Ovary (tissue), 9 donors: ENCODE measurements around the gene DIDO1. TPM values are rescaled to one million over a fixed set of nuclear protein-coding genes. Genes with fewer than 3 reads are reported as not detected.
"Not testable (repeated sequence)": the region's sequence is repeated elsewhere in the genome, so short reads cannot be mapped to it uniquely, and the experiment has no call there.

ENCODE experiments used
- DNase-seq, 5 donors: peaks; one replicate each; pipeline ENCODE4 v3.0.0-alpha.2; 2019 to 2020
- H3K27ac ChIP-seq, 2 donors: fragments of 200-600 bp; one replicate each; pipeline versions ENCODE4 v1.5.1 to v1.8.0; 2019 to 2022
- H3K27me3 ChIP-seq: fragments of 200-600 bp; one replicate; pipeline ENCODE4 v1.8.0; 2022
- H3K36me3 ChIP-seq: fragments of 200-600 bp; sonication (generic); one replicate; pipeline ENCODE4 v1.5.1; 2019
- H3K4me1 ChIP-seq: one replicate; pipeline ENCODE4 v1.8.1; 2013; ENCODE audit warnings: mild to moderate bottlenecking, moderate library complexity; ENCODE audit not compliant: insufficient read depth
- H3K4me3 ChIP-seq: fragments of 200-600 bp; sonication (generic); one replicate; pipeline ENCODE4 v1.5.1; 2017
- H3K9me3 ChIP-seq, 2 donors: fragments of 200-600 bp in 1 of 2; sonication (generic) in 1 of 2; one replicate each; pipeline versions ENCODE4 v1.5.1 to v1.8.1; 2013 to 2019; ENCODE audit warnings: mild to moderate bottlenecking in 1 of 2, moderate library complexity in 1 of 2
- CTCF ChIP-seq, 3 donors: fragments of 450-650 bp in 2 of 3; fragments of 200-600 bp in 1 of 3; IDR thresholded peaks; one replicate each; pipeline versions ENCODE4 v1.5.1 to v1.8.0; 2016 to 2022; ENCODE audit warnings: antibody characterized with exemption in 3 of 3, mild to moderate bottlenecking in 1 of 3
- EP300 ChIP-seq: sonication (generic); formaldehyde crosslinking; IDR thresholded peaks from one replicate; pipeline ENCODE4 v1.6.1; 2017; ENCODE audit warnings: antibody characterized with exemption
- POLR2A ChIP-seq: fragments of 450-650 bp; IDR thresholded peaks from one replicate; pipeline ENCODE4 v1.6.1; 2017; ENCODE audit warnings: antibody characterized with exemption, mild to moderate bottlenecking, moderate library complexity
- WGBS, 3 donors: extraction: QIAGEN DNeasy Blood & Tissue Kit in 1 of 3; methylation state at CpG; one replicate each; pipeline versions ENCODE4 v1.1.5 to v1.1.7; 2013 to 2017; 5-methylcytosine and 5-hydroxymethylcytosine counted together
- intact Hi-C, 4 donors: fragments of 100-400 bp; cut with DNase I; formaldehyde crosslinking; loops; one replicate each; pipeline versions ENCODE4 v1.11.0 to v1.15.1; 2022 to 2023
- polyA plus RNA-seq, 2 donors: library from polyadenylated mRNA; stranded (reverse); fragments of 200-250 nt in 1 of 2; fragments of 350-450 nt in 1 of 2; fragmentation: Illumina TruSeq in 1 of 2; extraction: RNeasy Lipid Tissue Mini Kit (QIAGEN cat#74804) in 1 of 2; gene quantifications; one replicate each; pipeline ENCODE4 v1.2.3, GENCODE V29; 2013 to 2014
- total RNA-seq, 7 donors: library from RNA; depleted of rRNA in 2 of 7; stranded (reverse); fragments of >200 nt in 2 of 7; fragmentation: NEBNext Ultra II Directional in 3 of 7; extraction: Animal tissue kit (Norgen Biotek cat#: 25700) in 3 of 7; gene quantifications; one replicate each; pipeline versions ENCODE4 v1.1.0 to v1.2.4, GENCODE V29; 2016 to 2023
- donor health status: DM: no; HTN: no; CAD: no; lungs with moderate emphysema.
- donor health status: DM: no; HTN: no; CAD: no.
- donor health status: Bipolar disorder and iron deficiency.
- donor health status: DM: yes; HTN: yes; CAD: no.
- donor health status: DM: no; HTN: no; CAD: no.
- donor health status: DM: yes; HTN: yes; CAD: no.

Gene DIDO1
- total and polyA plus RNA-seq, 9 donors, result 42.9 to 82.2 (median 56.2) TPM

DNA sequence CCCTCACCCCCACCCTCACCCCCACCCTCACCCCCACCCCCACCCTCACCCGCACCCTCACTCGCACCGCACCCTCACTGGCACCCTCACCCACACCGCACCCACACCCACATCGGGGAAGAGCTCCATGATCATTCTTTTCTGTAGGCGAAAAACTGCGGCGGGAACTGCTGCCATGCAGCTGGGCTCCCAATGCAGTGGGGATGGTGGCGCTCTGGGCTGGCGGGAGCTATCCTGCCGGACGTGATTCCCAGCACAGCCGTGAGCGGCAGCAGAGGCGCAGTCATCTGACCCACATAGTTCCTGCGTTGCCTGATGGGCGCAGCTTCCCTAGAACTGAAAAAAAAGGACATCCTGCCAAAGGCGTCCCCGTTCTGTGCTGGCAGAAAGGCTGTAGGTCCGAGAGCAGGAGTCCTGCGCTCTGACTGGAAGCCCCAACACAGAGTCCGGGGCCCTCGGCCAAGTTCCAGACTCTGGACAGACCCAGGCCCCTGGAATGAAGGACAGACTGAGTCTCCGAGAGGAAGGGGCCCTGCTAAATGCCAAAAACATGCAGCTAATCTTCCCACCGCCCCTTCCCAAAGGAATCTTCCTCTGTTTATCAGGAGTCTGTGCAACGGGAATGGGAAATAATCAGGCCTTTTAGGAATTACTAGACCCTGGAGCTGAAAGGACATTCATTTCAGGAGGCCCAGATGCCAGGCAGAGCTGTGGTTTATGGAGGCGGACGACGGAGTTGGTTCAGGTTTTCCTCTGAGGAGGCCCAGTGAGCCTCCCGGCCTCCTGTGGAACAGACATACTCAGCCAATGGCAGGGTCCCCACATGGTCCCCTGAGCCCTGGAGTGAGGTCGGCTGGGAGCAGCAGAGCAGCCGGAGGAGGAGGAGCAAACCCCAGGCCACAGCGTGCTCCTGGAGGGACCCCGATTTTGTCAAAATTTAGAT, 50.6 kb downstream of the DIDO1 start:
- intact Hi-C loops, result loop anchor here in 2 of 4 donors (10.0 kb wide), 1 partner anchor 129 kb away; the partner anchor contains the start of gene BHLHE23 (in 2 of the 2)
- no peaks in the 10 kb centered on the region for H3K27me3 ChIP-seq
- TF ChIP-seq POLR2A, result no peak
- TF ChIP-seq CTCF (IDR thresholded peaks at IDR 0.05), result peak in 2 of 3 donors; percentile 41 to 64
- TF ChIP-seq EP300, result no peak
- H3K4me1 ChIP-seq, result peaks cover 13% of the 10 kb centered on the region
- H3K36me3 ChIP-seq, result no peaks in the 10 kb centered on the region
- 30 to 34% (median 33%) methylated on average over 29 to 34 of the region's 34 CpGs for WGBS, 3 donors
- no peaks in the 10 kb centered on the region for H3K9me3 ChIP-seq
- DNase-seq, result peak; percentile 61 to 83 (median 69)
- H3K27ac ChIP-seq, result no peak overlapping the region
- no peak overlapping the region for H3K4me3 ChIP-seq

- H3K4me1 ChIP-seq, result peaks cover 13% of the 10 kb centered on the region
- H3K36me3 ChIP-seq, result no peaks in the 10 kb centered on the region
- H3K27ac ChIP-seq, result no peak overlapping the region
- intact Hi-C loops, result loop anchor here in 2 of 4 donors (10.0 kb wide), 1 partner anchor 130 kb away; the partner anchor contains the start of gene BHLHE23 (in 2 of the 2)
- no peak overlapping the region for H3K4me3 ChIP-seq
- TF ChIP-seq POLR2A, result no peak
- TF ChIP-seq CTCF (IDR thresholded peaks at IDR 0.05), result no peak
- no peaks in the 10 kb centered on the region for H3K27me3 ChIP-seq
- no peak for DNase-seq
- 88 to 89% (median 89%) methylated on average over 10 to 11 of the region's 14 CpGs for WGBS, 3 donors
- H3K9me3 ChIP-seq, result no peaks in the 10 kb centered on the region
Measured at GRCh38 chr20:62874964-62875344, 51.4 kb downstream of the DIDO1 start.

DNA sequence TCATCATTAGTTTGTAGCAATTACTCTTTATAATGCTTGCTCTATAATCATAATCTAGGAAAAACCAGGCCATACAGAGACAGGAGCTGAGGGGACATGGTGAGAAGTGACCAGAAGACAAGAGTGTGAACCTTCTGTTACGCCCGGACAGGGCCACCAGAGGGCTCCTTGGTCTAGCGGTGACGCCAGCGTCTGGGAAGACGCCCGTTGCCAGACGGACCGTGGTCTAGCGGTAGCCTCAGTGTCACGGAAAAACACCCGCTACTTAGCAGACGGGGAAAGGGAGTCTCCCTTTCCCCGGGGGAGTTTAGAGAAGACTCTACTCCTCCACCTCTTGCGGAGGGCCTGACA, 52.6 kb downstream of the DIDO1 start:
- 2 to 5% (median 4%) methylated on average over 15 of the region's 15 CpGs for WGBS, 3 donors
- not testable (repeated sequence) for H3K36me3 ChIP-seq, H3K4me3 ChIP-seq, H3K27me3 ChIP-seq, H3K9me3 ChIP-seq
- DNase-seq, result peak; percentile 65 to 81 (median 70)
- peaks cover 13% of the 10 kb centered on the region for H3K4me1 ChIP-seq
- peak overlapping the region in 1 of 2 donors; percentile 0 for H3K27ac ChIP-seq
- intact Hi-C loops, result loop anchor here in 2 of 4 donors (10.0 kb wide), 1 partner anchor 131 kb away; the partner anchor contains the start of gene BHLHE23 (in 2 of the 2)
- peak; percentile 23 to 59 (median 42) for TF ChIP-seq CTCF (IDR thresholded peaks at IDR 0.05)

- H3K4me1 ChIP-seq, result peaks cover 13% of the 10 kb centered on the region
- 48 to 63% (median 58%) methylated on average over 7 of the region's 7 CpGs for WGBS, 3 donors
- TF ChIP-seq EP300 (no peak), POLR2A (no peak), CTCF (IDR thresholded peaks at IDR 0.05) (no peak)
- no peak for DNase-seq
- H3K9me3 ChIP-seq, result no peaks in the 10 kb centered on the region
- intact Hi-C loops, result loop anchor here in 2 of 4 donors (10.0 kb wide), 1 partner anchor 132 kb away; the partner anchor contains the start of gene BHLHE23 (in 2 of the 2)
- no peak overlapping the region for H3K4me3 ChIP-seq
- no peaks in the 10 kb centered on the region for H3K36me3 ChIP-seq
- H3K27ac ChIP-seq, result peak overlapping the region in 1 of 2 donors; percentile 0
- no peaks in the 10 kb centered on the region for H3K27me3 ChIP-seq
Measured at GRCh38 chr20:62873280-62873679, 53.0 kb downstream of the DIDO1 start.
